Right ventricle myocardium superior (tissue), 1 donor: ENCODE data around the gene NPAS3. TPM values are rescaled to one million over a fixed set of nuclear protein-coding genes. Genes with fewer than 3 reads are reported as not detected.

ENCODE experiments used
- ATAC-seq: fragments of 200-7000 bp; cut with Tn5 transposase; one replicate; pipeline ENCODE4 v1.9.1; 2020; ENCODE audit warnings: mild to moderate bottlenecking; ENCODE audit not compliant: poor library complexity
- DNase-seq: peaks from one replicate; pipeline ENCODE4 v3.0.0-alpha.2; 2020
- intact Hi-C: fragments of 100-400 bp; cut with DNase I; formaldehyde crosslinking; loops from one replicate; pipeline ENCODE4 v1.11.2; 2022
- total RNA-seq: library from RNA; stranded (reverse); fragmentation: NEBNext Ultra II Directional; extraction: Animal tissue kit (Norgen Biotek cat#: 25700); gene quantifications from one replicate; pipeline ENCODE4 v1.2.1, GENCODE V29; 2021
- donor health status: DM: no; HTN: yes; CAD: no; lungs with severe emphysema.

The NPAS3 gene
- total RNA-seq, 1 donor from 2014 or later: 1.7 TPM

GRCh38 chr14:33563191-33563900, 624.7 kb downstream of the NPAS3 start:
- ATAC-seq: no peak
- no peak for DNase-seq
- intact Hi-C loops: no loop called here

GRCh38 chr14:33563901-33564197, 625.2 kb downstream of the NPAS3 start:
- ATAC-seq: no peak
- no peak for DNase-seq
- intact Hi-C loops: no loop called here

GRCh38 chr14:33564774-33565630, 626.3 kb downstream of the NPAS3 start:
- DNase-seq (no peak), ATAC-seq (no peak)
- intact Hi-C loops: no loop called here

- DNase-seq (no peak), ATAC-seq (no peak)
- intact Hi-C loops: no loop called here
Observed at GRCh38 chr14:33566082-33566481, 627.4 kb downstream of the NPAS3 start.

GRCh38 chr14:33567023-33567728, 628.5 kb downstream of the NPAS3 start:
- intact Hi-C loops: no loop called here
- no peak for DNase-seq
- no peak for ATAC-seq

- DNase-seq: no peak
- ATAC-seq: no peak
- intact Hi-C loops: no loop called here
Observed at GRCh38 chr14:33567731-33568130, 629.1 kb downstream of the NPAS3 start.

- ATAC-seq (no peak), DNase-seq (no peak)
- intact Hi-C loops: no loop called here
Observed at GRCh38 chr14:33568935-33569579, 630.4 kb downstream of the NPAS3 start.

GRCh38 chr14:33569821-33570687, 631.4 kb downstream of the NPAS3 start:
- DNase-seq: no peak
- intact Hi-C loops: no loop called here
- no peak for ATAC-seq

GRCh38 chr14:33570694-33571310, 632.1 kb downstream of the NPAS3 start:
- no peak for ATAC-seq
- DNase-seq: no peak
- intact Hi-C loops: no loop called here

GRCh38 chr14:33573301-33573880, 634.7 kb downstream of the NPAS3 start:
- no peak for DNase-seq
- intact Hi-C loops: no loop called here
- no peak for ATAC-seq

- intact Hi-C loops: no loop called here
Observed at GRCh38 chr14:33576014-33576413, 637.3 kb downstream of the NPAS3 start.

GRCh38 chr14:33578461-33579216, 640.0 kb downstream of the NPAS3 start:
- DNase-seq: no peak
- intact Hi-C loops: no loop called here
- no peak for ATAC-seq

More at GRCh38 chr14:33576014-33576413, 637.3 kb downstream of the NPAS3 start:
- no peak for ATAC-seq
- DNase-seq: no peak

GRCh38 chr14:33580231-33580749, 641.6 kb downstream of the NPAS3 start:
- intact Hi-C loops: no loop called here
- no peak for DNase-seq

GRCh38 chr14:33580841-33581240, 642.2 kb downstream of the NPAS3 start:
- no peak for ATAC-seq
- intact Hi-C loops: no loop called here
- DNase-seq: no peak

More at GRCh38 chr14:33580231-33580749, 641.6 kb downstream of the NPAS3 start:
- no peak for ATAC-seq

- no peak for DNase-seq
- no peak for ATAC-seq
- intact Hi-C loops: no loop called here
Observed at GRCh38 chr14:33584697-33585096, 646.0 kb downstream of the NPAS3 start.

- no peak for ATAC-seq
- intact Hi-C loops: no loop called here
- no peak for DNase-seq
Observed at GRCh38 chr14:33586806-33587205, 648.1 kb downstream of the NPAS3 start.

GRCh38 chr14:33587791-33588190, 649.1 kb downstream of the NPAS3 start:
- ATAC-seq: no peak
- intact Hi-C loops: no loop called here
- DNase-seq: no peak
